Osteocyte (in vitro differentiated cells): ENCODE measurements around the gene CACNA1S. TPM values are rescaled to one million over a fixed set of nuclear protein-coding genes. Genes with fewer than 3 reads are reported as not detected.
A peak's percentile ranks its signal among the peaks of the same experiment; 100 is the strongest.

Experiments used
- DNase-seq: peaks from one replicate; pipeline ENCODE4 v3.0.0; 2021; ENCODE audit warnings: mixed read lengths; ENCODE audit not compliant: unreplicated experiment; ENCODE audit errors: extremely low spot score
- H3K27ac Mint-ChIP-seq: one replicate; pipeline ENCODE4 v1.8.0; 2021; ENCODE audit warnings: mild to moderate bottlenecking, mixed read lengths; ENCODE audit not compliant: unreplicated experiment
- H3K27me3 Mint-ChIP-seq: one replicate; pipeline ENCODE4 v1.8.0; 2021; ENCODE audit warnings: mixed read lengths; ENCODE audit not compliant: unreplicated experiment
- H3K36me3 Mint-ChIP-seq: one replicate; pipeline ENCODE4 v1.8.0; 2021; ENCODE audit warnings: mixed read lengths; ENCODE audit not compliant: unreplicated experiment
- H3K4me1 Mint-ChIP-seq: one replicate; pipeline ENCODE4 v1.8.0; 2021; ENCODE audit warnings: mixed read lengths; ENCODE audit not compliant: unreplicated experiment
- H3K4me3 Mint-ChIP-seq: one replicate; pipeline ENCODE4 v1.8.0; 2021; ENCODE audit warnings: mild to moderate bottlenecking, moderate library complexity, mixed read lengths; ENCODE audit not compliant: unreplicated experiment
- H3K9me3 Mint-ChIP-seq: one replicate; pipeline ENCODE4 v1.8.0; 2021; ENCODE audit warnings: mixed read lengths; ENCODE audit not compliant: unreplicated experiment
- total RNA-seq: library from RNA; stranded (reverse); gene quantifications from 2 replicates; pipeline ENCODE4 v1.2.1, GENCODE V29; 2021
- TF ChIP-seq, protein P1 (sequence below): fragments of 200-600 bp; sonication (generic); IDR thresholded peaks from 2 replicates; pipeline ENCODE4 v1.5.0; 2021; ENCODE audit warnings: antibody characterized with exemption, mild to moderate bottlenecking, moderate library complexity

CACNA1S gene
- total RNA-seq, 1 donor from 2014 or later, result not detected

DNA sequence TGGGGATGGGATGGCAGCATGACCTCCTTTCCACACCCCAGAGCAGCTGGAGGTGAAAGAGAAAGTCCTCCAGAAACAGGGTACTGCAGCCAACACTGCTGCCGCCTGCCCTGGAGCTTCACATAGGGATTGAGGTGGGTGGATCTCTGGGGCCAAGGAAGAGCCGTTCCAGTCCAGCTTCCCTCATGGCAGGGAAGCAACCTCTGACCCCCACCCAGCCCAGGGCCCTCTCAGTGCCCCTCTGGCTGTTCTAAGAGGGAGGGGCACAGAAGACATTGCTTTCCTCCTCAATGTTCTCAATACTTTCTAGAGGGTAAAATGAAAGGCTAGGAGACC, 94.4 kb downstream of the CACNA1S start:
- TF ChIP-seq, protein P1, sequence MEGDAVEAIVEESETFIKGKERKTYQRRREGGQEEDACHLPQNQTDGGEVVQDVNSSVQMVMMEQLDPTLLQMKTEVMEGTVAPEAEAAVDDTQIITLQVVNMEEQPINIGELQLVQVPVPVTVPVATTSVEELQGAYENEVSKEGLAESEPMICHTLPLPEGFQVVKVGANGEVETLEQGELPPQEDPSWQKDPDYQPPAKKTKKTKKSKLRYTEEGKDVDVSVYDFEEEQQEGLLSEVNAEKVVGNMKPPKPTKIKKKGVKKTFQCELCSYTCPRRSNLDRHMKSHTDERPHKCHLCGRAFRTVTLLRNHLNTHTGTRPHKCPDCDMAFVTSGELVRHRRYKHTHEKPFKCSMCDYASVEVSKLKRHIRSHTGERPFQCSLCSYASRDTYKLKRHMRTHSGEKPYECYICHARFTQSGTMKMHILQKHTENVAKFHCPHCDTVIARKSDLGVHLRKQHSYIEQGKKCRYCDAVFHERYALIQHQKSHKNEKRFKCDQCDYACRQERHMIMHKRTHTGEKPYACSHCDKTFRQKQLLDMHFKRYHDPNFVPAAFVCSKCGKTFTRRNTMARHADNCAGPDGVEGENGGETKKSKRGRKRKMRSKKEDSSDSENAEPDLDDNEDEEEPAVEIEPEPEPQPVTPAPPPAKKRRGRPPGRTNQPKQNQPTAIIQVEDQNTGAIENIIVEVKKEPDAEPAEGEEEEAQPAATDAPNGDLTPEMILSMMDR, result no peak
- peaks cover 7% of the 10 kb centered on the region for H3K27me3 Mint-ChIP-seq
- H3K36me3 Mint-ChIP-seq, result no peaks in the 10 kb centered on the region
- no peak overlapping the region for H3K27ac Mint-ChIP-seq
- no peak for DNase-seq
- no peak overlapping the region for H3K4me3 Mint-ChIP-seq
- H3K9me3 Mint-ChIP-seq, result no peaks in the 10 kb centered on the region
- H3K4me1 Mint-ChIP-seq, result peaks cover 39% of the 10 kb centered on the region

DNA sequence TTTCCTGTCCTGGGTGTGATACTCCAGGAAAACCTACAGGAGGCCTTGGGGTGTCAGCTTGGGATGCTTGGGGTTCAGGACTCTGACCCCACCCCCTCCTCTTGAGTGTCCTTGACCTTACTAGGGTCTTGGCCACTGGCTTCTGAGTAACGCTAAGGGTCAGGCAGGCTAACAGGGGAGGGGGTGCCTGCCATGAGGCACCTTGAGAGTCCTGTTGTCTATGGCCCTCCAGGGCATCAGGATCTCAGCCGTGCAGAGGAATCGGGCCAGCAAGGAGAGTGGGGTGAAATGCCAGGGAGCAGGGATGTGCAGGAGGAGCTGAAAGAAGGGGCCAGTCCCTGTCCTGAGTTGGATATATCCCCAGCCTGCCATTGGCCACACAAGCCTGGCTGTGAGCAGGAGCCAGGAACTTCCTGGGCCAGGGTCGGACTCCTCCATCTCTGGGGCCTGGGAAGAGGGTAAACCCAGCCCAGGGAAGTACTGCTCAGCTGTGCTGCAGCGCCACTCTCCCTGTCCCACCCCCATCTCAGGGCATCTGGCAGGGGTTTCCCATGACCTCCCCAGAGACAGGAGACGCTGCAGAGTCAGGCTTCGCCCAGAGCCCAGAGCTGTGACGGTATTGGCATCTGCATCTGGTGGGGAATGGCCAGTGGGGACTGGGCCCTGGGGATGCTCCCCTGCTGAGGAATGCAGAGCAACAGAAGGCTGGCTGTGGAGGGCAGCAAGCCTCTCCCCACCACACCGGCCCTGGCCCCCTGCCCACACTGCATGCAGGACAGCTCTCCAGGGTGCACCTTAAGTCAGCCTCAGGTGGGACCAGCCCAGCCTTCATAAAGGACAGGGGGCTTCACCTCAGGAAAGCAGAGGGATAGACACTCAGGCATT, 95.0 kb downstream of the CACNA1S start:
- TF ChIP-seq, protein P1, result no peak
- Mint-ChIP-seq H3K4me3 (no peak overlapping the region), H3K27me3 (peaks cover 2% of the 10 kb centered on the region), H3K36me3 (no peaks in the 10 kb centered on the region), H3K27ac (peak overlapping the region; percentile 18), H3K9me3 (no peaks in the 10 kb centered on the region), H3K4me1 (peaks cover 34% of the 10 kb centered on the region)
- no peak for DNase-seq

DNA sequence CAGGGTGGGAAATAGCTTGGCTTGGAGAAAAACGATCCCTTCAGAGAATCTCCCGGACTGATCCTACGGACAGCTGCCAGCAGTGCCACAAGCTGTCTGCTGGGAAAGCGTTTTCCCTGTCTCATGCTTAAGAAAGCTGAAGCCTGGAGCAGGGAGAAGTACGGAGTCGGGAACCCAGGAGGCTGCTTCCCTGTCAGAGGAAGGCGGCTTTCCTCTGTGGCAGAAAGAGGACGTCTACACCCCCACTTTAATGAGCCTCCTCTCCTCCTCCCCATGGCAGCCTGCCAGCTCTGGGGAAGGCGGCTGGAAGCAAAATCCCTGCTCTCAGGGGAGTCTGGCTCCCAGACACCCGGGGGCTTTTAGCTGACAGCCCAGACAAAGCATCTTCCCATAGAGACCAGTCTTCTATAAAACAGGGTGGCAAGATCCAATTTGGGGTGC, 96.0 kb downstream of the CACNA1S start:
- no peak overlapping the region for H3K4me3 Mint-ChIP-seq
- no peak for DNase-seq
- H3K27me3 Mint-ChIP-seq, result peaks cover 2% of the 10 kb centered on the region
- peak overlapping the region; percentile 73 for H3K27ac Mint-ChIP-seq
- H3K36me3 Mint-ChIP-seq, result no peaks in the 10 kb centered on the region
- TF ChIP-seq, protein P1, result no peak
- no peaks in the 10 kb centered on the region for H3K9me3 Mint-ChIP-seq
- H3K4me1 Mint-ChIP-seq, result peaks cover 34% of the 10 kb centered on the region

GRCh38 chr1:201015551-201016091, 96.6 kb downstream of the CACNA1S start:
- DNase-seq, result no peak
- H3K27me3 Mint-ChIP-seq, result peaks cover 2% of the 10 kb centered on the region
- no peaks in the 10 kb centered on the region for H3K9me3 Mint-ChIP-seq
- TF ChIP-seq, protein P1, result no peak
- no peak overlapping the region for H3K4me3 Mint-ChIP-seq
- peaks cover 34% of the 10 kb centered on the region for H3K4me1 Mint-ChIP-seq
- no peaks in the 10 kb centered on the region for H3K36me3 Mint-ChIP-seq
- H3K27ac Mint-ChIP-seq, result no peak overlapping the region

DNA sequence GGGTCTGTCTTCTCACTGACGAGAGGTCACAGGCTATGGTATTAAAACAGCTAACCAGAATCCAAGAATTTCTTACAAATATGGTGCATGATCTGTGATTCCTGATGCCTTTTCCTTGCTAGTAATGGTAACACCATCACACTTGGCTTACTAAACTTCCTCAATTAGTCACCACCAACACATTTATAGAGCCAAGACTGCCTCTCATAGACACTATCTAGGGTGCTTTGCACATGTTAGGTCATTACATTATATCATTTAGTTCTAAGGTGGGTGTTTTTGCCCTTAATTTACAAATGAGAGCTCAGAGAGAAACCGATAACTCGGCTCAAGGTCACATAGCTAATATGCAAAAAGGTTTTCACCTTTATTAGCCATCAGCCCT, 97.4 kb downstream of the CACNA1S start:
- TF ChIP-seq, protein P1, result no peak
- H3K4me1 Mint-ChIP-seq, result peaks cover 34% of the 10 kb centered on the region
- H3K4me3 Mint-ChIP-seq, result no peak overlapping the region
- DNase-seq, result no peak
- no peak overlapping the region for H3K27ac Mint-ChIP-seq
- peaks cover 2% of the 10 kb centered on the region for H3K27me3 Mint-ChIP-seq
- H3K9me3 Mint-ChIP-seq, result no peaks in the 10 kb centered on the region
- no peaks in the 10 kb centered on the region for H3K36me3 Mint-ChIP-seq
